HepG2 (cell line): Measurements from ENCODE around the gene SLC2A13.

Experiments used
- CC2D1A ChIP-seq: sonication (generic); formaldehyde crosslinking; IDR thresholded peaks from 2 replicates; pipeline ENCODE4 v1.8.1; 2023; ENCODE audit warnings: mild to moderate bottlenecking, missing genetic modification reagents
- ELF1 ChIP-seq: sonication (generic); formaldehyde crosslinking; IDR thresholded peaks from 2 replicates; pipeline ENCODE4 v1.4.0; 2020; ENCODE audit warnings: missing genetic modification reagents
- EP300 ChIP-seq, 3 experiments: sonication (generic) in 1 of 3; formaldehyde crosslinking in 1 of 3; IDR thresholded peaks; 2 replicates each; pipeline versions ENCODE4 v1.5.1 to v1.6.1; 2011 to 2020; ENCODE audit warnings: low read depth in 2 of 3, low read length in 2 of 3, borderline replicate concordance in 1 of 3, improper control_type of control experiment in 1 of 3, mild to moderate bottlenecking in 1 of 3, missing genetic modification reagents in 1 of 3, moderate library complexity in 1 of 3
- FOXC1 ChIP-seq: sonication (generic); formaldehyde crosslinking; IDR thresholded peaks from 2 replicates; pipeline ENCODE4 v1.8.0; 2022; ENCODE audit warnings: mild to moderate bottlenecking, missing genetic modification reagents, borderline replicate concordance
- GMEB1 ChIP-seq: sonication (generic); formaldehyde crosslinking; IDR thresholded peaks from 2 replicates; pipeline ENCODE4 v1.5.1; 2020; ENCODE audit warnings: missing genetic modification reagents, mild to moderate bottlenecking, borderline replicate concordance
- HDAC6 ChIP-seq: fragments of 200-600 bp; sonication (generic); IDR thresholded peaks from 2 replicates; pipeline ENCODE4 v1.7.0; 2017; ENCODE audit warnings: mild to moderate bottlenecking, antibody characterized with exemption, low read length, low read depth
- REXO4 ChIP-seq: sonication (generic); formaldehyde crosslinking; IDR thresholded peaks from 2 replicates; pipeline ENCODE4 v1.8.0; 2022; ENCODE audit warnings: missing genetic modification reagents, mild to moderate bottlenecking, borderline replicate concordance
- RFX5 ChIP-seq: IDR thresholded peaks from 2 replicates; pipeline ENCODE4 v1.6.1; 2011; ENCODE audit warnings: low read depth, low read length, improper control_type of control experiment
- TCF7L2 ChIP-seq: IDR thresholded peaks from 2 replicates; pipeline ENCODE4 v1.6.1; 2011; ENCODE audit warnings: mild to moderate bottlenecking, low read depth, low read length, moderate library complexity
- ZNF670 ChIP-seq: sonication (generic); formaldehyde crosslinking; IDR thresholded peaks from 2 replicates; pipeline ENCODE4 v1.8.0; 2022; ENCODE audit warnings: mild to moderate bottlenecking, missing genetic modification reagents, borderline replicate concordance
- TF ChIP-seq, protein P1 (sequence below), 2 experiments: IDR thresholded peaks; 2 replicates each; pipeline ENCODE4 v1.6.1; 2011 to 2012; ENCODE audit warnings: low read length in 2 of 2, borderline replicate concordance in 1 of 2, low read depth in 1 of 2, mild to moderate bottlenecking in 1 of 2, moderate library complexity in 1 of 2
- TF ChIP-seq, protein P2 (sequence below): sonication (generic); formaldehyde crosslinking; IDR thresholded peaks from 2 replicates; pipeline ENCODE4 v1.8.0; 2022; ENCODE audit warnings: mild to moderate bottlenecking, missing genetic modification reagents, borderline replicate concordance
- TF ChIP-seq, protein P3 (sequence below): sonication (generic); formaldehyde crosslinking; IDR thresholded peaks from 2 replicates; pipeline ENCODE4 v1.5.1; 2020; ENCODE audit warnings: mild to moderate bottlenecking, missing genetic modification reagents, moderate library complexity

- no peak for TF ChIP-seq RFX5
- no peak for TF ChIP-seq GMEB1 (CRISPR knock-in tag)
- TF ChIP-seq, protein P1, sequence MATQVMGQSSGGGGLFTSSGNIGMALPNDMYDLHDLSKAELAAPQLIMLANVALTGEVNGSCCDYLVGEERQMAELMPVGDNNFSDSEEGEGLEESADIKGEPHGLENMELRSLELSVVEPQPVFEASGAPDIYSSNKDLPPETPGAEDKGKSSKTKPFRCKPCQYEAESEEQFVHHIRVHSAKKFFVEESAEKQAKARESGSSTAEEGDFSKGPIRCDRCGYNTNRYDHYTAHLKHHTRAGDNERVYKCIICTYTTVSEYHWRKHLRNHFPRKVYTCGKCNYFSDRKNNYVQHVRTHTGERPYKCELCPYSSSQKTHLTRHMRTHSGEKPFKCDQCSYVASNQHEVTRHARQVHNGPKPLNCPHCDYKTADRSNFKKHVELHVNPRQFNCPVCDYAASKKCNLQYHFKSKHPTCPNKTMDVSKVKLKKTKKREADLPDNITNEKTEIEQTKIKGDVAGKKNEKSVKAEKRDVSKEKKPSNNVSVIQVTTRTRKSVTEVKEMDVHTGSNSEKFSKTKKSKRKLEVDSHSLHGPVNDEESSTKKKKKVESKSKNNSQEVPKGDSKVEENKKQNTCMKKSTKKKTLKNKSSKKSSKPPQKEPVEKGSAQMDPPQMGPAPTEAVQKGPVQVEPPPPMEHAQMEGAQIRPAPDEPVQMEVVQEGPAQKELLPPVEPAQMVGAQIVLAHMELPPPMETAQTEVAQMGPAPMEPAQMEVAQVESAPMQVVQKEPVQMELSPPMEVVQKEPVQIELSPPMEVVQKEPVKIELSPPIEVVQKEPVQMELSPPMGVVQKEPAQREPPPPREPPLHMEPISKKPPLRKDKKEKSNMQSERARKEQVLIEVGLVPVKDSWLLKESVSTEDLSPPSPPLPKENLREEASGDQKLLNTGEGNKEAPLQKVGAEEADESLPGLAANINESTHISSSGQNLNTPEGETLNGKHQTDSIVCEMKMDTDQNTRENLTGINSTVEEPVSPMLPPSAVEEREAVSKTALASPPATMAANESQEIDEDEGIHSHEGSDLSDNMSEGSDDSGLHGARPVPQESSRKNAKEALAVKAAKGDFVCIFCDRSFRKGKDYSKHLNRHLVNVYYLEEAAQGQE (IDR thresholded peaks at IDR 0.05; ENCODE audit: borderline replicate concordance in 1 of 2, low read depth in 1 of 2, low read length in 2 of 2), result no peak
- no peak for TF ChIP-seq FOXC1 (CRISPR knock-in tag)
- TF ChIP-seq, protein P2, sequence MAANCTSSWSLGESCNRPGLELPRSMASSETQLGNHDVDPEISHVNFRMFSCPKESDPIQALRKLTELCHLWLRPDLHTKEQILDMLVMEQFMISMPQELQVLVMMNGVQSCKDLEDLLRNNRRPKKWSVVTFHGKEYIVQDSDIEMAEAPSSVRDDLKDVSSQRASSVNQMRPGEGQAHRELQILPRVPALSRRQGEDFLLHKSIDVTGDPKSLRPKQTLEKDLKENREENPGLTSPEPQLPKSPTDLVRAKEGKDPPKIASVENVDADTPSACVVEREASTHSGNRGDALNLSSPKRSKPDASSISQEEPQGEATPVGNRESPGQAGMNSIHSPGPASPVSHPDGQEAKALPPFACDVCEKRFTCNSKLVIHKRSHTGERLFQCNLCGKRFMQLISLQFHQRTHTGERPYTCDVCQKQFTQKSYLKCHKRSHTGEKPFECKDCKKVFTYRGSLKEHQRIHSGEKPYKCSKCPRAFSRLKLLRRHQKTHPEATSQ (CRISPR knock-in tag), result no peak
- no peak for TF ChIP-seq HDAC6
- no peak for TF ChIP-seq TCF7L2
- TF ChIP-seq EP300 (IDR thresholded peaks at IDR 0.05; ENCODE audit: low read depth in 2 of 2, low read length in 2 of 2), result no peak
- no peak for TF ChIP-seq EP300 (CRISPR knock-in tag; IDR thresholded peaks at IDR 0.05; ENCODE audit: borderline replicate concordance)
- no peak for TF ChIP-seq ELF1 (CRISPR knock-in tag)
- TF ChIP-seq CC2D1A, result no peak
- TF ChIP-seq, protein P3, sequence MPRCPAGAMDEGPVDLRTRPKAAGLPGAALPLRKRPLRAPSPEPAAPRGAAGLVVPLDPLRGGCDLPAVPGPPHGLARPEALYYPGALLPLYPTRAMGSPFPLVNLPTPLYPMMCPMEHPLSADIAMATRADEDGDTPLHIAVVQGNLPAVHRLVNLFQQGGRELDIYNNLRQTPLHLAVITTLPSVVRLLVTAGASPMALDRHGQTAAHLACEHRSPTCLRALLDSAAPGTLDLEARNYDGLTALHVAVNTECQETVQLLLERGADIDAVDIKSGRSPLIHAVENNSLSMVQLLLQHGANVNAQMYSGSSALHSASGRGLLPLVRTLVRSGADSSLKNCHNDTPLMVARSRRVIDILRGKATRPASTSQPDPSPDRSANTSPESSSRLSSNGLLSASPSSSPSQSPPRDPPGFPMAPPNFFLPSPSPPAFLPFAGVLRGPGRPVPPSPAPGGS (CRISPR knock-in tag), result no peak
- no peak for TF ChIP-seq REXO4 (CRISPR knock-in tag)
- TF ChIP-seq ZNF670 (CRISPR knock-in tag), result no peak
Observed at GRCh38 chr12:40106202-40106533, 287 bp upstream of the SLC2A13 start.
